Activated T-cell treated with anti-CD3 and anti-CD28 coated beads for 1 hour (primary cell): Measurements from ENCODE around the gene IER3.

Experiments
- DNase-seq: peaks from one replicate; pipeline ENCODE4 v3.0.0-alpha.2; 2020; ENCODE audit warnings: low read depth

The IER3 gene

DNA sequence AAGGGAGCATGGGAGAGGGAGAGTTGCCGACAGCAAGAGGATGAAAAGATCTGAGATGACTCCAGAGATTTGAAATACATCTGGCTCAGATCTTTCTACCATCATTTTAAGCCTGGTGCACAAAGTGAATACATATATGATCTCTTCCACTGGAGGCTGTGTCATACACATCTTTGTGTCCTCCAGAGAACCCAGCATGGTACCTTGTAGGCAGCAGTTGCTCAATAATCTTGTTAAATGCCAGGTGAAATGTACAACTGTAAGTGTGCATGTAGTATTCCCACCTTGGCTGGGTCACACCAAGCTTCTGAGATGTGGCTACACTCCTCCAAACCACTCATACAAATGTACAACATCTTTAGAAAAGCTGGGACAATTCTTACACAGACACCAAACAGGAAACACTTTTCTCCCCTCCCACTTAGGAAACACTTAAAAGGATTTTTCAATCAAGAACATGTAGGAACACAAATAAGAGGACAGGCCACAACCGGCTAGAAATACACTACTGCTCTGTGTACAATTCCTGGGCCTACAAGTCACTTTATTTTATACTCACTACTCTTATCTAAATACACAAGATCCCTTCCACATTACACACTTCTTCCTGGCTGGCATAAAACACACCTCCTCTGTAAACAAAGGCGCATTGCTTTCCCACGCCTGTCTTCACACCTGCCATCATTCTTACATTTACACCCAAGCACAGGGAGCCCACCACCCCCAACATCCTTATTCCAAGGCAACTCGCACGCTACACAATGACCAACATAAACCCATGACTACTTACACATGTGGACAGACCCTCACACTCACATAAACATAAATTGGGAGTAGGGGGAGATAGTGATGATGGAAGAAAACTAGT, 3.8 kb upstream of the IER3 start:
- DNase-seq: no peak

DNA sequence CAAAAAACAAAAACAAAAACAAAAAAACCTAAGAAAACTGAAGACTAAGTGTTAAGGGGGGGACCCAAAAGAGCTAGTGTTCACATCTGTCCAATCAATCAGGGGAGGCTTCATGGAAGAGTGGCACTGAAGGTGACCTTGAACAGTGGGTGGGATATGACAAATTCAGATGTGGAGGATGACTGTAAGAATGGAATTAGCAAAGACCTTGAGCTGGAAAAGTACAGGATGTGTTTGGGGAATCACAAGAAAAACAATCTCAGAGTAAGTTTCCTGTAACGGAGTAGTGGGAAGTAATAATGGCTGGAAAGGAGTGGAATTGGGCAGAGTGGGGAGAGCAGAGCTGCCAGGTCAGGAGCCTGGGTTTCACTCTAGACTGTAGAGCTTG, 2.9 kb upstream of the IER3 start:
- no peak for DNase-seq

DNA sequence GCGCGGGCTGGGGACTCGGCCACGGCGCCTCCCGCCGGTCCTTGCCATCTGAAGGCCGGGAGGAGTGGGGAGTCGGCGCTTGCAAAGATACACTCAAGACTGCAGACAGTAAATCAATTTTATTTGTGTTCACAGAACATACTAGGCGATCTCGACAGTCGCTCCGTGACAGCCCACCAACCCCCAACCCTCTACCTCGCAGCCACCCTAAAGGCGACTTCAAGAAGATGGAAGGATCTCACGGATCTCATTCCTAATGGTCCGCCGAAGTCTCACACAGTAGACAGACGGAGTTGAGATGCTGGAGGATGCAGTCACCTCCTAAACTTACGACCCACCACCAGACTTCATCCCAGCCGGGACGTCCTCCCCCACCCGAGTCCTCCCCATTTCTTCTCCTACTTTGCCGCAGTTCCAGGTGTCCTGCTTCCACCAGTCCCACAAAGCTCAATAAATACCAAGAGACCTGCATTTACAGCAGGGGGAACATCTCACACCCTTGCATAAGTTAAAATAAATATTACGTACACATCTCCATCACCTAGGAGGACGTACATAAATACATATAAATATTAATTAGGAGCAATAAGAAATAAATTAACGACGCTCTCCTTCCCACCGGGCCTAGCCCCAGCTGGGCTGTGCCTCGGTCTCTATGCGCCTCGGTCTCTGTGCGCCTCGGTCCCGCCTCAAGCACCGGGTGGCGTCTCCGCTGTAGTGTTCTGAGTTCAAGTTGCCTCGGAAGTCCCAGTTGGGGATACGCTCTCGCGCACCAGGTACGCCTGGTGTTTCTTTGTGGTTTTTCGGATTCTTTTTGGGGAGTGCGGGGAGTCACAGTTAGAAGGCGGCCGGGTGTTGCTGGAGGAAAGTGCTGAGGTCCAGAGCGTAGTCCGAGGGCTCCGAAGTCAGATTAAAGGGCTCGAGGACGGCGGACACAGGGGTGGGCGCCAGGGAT, 971 bp downstream of the IER3 start:
- no peak for DNase-seq

DNA sequence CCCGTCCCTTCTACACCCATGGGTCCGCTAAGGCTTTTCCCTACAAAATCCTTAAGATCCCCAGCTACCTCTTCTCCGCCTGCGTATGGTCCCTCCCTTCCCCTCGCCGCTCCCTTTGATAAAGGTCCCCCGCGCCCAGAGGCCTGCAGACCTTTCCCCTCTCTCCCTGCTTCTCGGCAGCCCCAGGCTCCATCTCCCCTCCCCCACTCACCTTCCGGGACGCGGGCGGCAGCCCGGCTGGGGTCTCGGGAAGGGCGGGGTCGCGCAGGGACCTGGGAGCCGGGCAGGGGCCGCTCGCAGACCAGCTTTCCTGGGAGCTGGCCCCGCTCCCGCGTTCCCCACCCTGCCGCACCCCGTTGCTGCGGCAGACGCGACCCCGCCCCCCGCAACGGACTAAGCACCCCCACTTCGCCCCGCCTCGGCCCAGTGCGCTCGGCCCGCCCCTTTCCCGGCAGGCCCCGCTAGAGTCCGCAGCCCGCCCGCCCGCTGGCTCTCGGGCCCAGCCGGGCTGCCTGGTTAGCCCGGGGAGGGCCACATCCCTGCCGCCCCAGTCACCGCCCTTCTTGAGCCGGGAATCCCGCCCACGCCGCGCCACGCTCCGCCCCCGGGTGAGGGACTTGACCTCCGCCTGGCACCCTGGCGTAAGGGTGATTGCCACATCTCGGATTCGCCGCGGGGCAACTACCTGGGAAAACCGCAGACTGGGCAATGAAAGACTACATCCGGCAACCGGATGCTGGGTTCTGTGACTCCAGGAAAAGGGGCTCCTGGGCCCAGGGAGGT, 1.8 kb downstream of the IER3 start, which contains the start of gene FLOT1:
FLOT1 (minus strand) TSS at position 372 of the 783 bp plus-strand sequence. CDS start 498 bp downstream, outside the sequence.
- peak; percentile 68 for DNase-seq

DNA sequence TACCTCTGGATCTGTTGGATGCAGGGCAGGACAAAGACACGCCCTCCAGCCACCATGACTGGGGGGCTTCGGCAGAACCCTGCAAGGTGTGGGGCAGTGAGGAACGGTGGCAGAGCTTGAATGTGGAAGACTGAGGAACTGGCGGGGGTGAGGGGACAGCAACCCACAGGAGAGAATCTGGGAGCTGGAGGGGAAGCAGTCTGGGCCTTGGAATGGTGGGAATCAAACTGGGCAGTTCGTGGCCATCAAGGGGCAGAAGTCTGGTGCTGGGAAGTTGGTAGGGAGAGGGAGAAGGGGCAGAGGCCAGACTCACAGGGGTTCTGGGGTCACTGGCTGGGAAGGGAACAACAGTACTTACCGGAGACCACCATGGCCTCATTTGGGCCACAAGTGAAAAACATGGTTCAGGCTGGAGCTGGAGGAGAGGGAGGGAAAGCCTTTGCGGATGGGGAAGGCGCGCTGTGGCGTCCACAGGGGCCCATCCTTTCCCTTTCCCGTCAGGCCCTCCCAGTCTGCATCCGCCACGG, 2.5 kb downstream of the IER3 start:
- no peak for DNase-seq

DNA sequence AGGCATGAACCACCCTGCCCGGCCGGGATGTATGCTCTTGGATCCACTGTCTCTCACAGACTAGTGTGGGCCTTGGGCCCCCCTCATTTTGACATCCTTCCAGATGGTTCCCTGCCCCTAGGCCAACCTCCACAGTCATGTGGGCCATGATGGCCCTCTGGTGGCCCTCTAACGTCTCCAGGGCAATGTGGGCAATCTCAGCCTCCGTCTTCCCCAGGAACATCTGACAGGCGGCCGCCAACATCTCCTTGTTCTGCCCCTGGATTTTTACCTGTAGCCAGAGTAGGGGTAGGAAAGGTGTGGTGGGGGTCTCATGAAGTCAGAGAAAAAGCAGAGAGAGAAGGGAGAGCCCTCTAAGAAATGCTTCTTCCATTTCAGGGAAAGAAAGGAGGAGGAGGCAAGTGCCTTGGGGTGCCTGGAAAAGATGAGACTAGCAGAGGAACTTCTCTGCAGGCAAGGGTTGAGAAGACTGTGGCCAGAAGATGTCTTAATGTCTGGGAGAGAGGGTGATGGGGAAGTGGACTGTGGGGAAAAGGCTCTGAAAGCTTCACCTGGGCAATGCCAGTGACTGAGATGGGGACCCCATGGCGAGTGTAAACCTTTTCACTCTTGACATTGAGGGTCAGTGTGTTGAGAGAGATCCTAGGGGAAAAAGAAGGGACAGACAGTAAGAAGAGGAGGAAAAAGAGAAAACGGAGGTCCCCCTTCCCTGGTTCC, 3.1 kb downstream of the IER3 start:
- DNase-seq: no peak

DNA sequence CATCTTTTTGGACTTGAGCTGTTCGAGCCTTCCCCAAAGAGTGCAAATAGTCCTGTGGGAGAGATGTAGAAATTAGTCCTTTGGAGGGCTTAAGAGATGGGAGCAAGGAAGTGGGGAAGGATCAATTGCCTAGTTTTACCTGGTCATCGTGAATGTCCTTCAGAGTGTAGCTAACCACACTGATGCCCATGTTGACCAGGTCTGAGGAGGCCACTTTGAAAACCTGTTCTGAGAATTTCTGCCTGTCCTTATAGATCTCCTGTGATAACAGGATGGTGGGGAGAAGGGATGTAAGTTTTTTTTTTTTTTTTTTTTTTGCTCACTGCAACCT, 3.8 kb downstream of the IER3 start:
- DNase-seq: no peak

DNA sequence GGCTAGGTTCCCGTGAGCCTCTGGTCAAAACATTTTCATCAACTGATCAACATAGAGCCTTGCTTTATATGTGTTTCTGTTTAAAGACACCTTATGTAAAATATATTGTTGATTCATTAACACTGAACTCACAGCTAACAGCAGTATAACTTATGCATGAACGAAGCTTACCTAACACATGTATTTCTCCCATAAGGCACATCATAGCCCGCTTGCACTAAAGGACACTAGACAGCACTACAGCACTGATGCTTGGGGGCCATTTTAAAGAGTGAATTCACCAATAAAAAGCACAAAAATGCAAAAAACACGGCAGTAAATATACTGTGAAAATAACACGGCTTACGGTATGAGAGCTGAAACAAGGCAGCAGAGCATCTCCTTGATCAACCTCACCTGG, 5.8 kb downstream of the IER3 start:
- no peak for DNase-seq

DNA sequence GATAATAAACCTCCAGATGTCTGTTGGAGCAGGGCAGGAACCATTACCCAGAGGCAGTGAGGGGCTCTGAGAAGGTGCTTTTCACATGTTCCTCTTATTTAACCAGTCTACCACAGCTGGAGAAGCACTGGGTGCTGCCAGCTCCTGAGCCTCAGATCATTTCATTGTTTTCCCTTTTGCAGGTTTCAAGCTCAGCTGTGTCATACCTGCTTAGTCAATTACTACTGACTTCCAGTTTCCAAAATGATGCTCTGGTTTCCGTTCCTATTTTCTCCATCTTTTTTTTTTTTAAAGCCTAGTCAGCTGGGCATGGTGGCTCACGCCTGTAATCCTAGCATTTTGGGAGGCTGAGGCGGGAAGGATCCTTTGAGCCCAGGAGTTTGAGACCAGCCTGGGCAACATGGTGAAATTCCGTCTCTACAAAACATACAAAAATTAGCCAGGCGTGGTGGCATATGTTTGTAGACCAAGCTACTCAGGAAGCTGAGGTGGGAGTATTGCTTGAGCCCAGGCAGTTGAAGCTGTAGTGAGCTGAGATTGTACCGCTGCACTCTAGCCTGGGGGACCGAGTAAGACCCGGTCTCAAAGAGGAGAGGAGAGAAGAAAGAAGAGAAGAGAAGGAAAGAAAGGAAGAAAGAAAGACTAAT, 8.6 kb downstream of the IER3 start:
- DNase-seq: no peak

DNA sequence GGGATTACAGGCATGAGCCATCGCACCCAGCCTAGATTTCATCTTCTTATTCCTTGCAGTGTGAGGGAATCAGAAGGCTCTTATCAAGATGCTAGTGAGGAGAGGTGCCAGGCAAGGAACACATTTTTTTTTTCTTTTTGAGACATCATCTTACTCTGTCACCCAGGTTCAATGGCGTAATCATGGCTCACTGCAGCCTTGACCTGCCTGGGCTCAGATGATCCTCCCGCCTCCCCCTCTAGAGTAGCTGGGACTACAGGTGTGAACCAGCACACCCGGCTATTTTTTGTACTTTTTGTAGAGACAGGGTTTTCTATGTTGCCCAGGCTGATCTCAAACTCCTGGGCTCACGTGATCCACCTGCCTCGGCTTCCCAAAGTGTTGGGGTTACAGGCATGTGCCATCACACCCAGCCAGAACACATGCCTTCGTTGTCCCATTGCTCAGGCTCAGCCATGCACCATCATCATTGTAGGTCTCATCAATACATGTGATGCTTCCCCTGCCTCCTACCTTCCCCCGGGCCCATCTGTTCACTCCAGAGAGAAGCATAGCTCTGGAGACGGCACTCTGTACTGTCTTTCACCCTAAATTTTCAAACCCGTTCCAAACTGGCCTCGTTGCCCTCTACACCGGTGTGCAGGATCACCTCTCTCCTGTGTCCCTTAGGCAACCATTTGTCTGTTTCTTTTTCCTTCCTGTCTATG, 12.0 kb downstream of the IER3 start:
- no peak for DNase-seq

DNA sequence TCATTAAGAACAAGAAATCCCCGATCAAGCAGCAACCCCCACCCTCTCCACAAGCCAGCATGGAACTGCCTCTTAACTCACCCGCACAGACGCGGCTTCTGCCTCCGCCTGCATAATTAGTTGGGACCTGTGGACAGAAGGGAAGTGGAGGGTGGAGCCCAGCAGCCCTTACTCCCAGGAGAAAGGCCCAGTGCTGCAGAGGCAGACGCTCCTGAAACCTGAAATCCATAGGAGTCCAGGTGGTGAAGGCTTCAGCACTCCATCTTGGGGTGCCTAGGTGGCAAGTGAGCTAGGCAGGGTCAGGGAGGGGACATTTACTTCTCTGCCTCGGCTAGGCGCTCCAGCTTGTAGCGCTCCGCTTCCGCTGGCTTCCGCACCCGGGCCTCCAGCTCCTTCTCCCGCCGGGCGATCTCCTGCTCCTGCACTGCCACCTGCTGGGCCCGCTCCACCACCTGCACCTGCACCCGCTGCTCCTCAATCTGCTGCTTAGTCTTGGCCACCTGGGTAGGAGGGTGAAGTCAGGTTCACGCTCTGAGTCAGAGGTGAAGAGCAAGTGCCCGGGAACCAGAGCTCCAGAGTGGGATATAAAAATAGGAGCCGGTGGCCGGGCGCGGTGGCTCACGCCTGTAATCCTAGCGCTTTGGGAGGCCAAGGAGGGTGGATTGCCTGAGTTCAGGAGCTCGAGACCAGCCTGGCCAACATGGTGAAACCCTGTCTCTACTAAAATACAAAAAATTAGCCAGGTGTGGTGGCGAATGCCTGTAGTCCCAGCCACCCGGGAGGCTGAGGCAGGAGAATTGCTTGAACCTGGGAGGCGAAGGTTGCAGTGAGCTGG, 13.5 kb downstream of the IER3 start:
- DNase-seq: peak; percentile 71

DNA sequence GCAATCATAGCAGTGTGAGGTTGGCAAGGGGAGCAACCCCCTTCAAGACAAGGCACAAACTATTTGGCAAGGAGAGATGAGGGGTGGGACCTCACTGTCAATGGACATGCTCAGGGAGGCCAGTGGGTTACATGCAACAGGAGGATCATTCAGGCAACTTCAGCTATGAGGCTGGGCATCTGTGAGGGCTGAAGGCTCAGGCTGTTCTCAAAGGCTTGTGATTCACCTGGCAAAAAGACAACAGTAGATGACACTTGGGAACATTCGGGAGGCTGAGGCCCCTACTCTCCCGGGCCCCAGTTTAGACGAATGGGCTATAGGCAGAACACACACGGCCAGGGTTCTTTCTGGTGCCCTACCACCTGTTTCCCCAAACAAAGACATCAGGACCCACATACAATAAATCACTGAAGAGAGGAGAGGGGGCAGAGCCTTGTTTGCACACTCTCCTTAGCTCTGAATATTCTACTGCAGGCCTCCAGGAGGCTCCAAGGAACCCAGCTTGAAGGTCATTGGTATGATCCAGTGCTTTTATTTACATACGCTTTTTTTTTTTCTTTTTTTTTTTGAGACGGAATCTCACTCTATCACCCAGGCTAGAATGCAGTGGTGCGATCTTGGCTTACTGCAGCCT, 16.3 kb downstream of the IER3 start:
- DNase-seq: no peak

DNA sequence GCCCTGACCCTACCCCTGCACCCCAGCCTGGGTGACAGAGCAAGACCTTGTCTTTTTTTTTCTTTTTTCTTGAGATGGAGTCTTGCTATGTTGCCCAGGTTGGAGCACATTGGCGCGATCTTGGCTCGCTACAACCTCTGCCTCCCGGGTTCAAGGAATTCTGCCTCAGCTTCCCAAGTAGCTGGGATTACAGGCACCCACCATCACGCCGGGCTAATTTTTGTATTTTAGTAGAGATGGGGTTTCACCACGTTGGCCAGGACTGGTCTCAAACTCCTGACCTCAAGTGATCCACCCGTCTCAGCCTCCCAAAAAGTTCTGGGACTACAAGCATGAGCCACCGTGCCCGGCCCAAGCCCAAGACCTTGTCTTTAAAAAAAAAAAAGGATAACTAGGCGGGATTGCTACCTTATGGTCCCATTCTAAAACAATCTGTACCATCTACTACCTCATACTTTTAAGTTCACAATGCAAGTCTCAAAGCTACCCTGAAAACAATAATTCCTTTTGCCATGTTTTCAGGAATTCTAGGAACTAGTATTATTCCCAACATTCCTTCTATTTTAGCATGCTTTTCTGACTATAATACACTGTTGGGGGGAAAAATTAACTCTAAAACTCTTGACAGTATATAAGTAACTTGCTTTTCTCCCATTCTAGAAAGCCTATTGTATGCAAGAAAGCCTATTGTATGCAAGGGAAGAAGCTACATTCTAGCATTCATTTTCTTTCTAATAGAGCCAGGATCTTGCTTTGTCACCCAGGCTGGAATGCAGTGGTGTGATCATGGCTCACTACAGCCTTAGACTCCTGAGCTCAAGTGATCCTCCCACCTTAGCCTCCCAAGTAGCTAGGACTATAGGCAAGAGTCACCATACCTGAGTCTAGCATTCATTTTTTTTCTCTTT, 17.6 kb downstream of the IER3 start:
- no peak for DNase-seq

DNA sequence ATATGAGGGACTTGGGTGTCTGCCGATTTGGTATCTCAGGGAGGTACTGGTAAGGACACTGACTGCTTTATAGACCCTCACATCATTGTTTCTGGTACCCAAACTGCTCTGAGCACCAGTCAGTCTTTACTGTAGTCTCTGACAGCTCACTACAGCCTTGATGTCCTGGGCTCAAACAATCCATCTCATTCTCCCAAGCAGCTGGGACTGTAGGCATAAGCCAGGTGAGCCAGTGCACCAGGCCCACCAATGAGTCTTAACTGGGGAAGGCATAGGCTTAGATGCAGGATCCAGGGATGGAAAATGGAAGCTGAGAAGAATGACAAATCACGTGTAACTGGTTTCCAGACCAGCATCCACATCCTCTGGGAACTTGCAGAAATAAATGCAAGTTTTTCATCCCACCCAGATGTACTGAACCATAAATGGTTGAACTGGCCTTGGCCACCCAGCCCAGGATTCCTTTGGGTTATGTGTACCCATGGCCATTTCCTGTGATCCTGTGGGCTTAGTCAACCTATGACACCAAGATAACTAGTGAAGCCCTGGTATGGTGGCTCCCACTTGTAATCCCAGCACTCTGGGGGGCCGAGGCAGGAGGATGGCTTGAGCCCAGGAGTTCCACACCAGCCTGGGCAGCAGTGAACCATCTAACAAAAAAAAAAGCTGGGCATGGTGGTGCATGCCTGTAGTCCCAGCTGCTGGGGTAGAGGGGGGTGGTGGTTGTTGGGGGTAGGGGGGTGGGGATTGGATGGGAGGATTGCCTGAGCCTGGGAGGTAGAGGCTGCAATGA, 18.4 kb downstream of the IER3 start:
- no peak for DNase-seq

DNA sequence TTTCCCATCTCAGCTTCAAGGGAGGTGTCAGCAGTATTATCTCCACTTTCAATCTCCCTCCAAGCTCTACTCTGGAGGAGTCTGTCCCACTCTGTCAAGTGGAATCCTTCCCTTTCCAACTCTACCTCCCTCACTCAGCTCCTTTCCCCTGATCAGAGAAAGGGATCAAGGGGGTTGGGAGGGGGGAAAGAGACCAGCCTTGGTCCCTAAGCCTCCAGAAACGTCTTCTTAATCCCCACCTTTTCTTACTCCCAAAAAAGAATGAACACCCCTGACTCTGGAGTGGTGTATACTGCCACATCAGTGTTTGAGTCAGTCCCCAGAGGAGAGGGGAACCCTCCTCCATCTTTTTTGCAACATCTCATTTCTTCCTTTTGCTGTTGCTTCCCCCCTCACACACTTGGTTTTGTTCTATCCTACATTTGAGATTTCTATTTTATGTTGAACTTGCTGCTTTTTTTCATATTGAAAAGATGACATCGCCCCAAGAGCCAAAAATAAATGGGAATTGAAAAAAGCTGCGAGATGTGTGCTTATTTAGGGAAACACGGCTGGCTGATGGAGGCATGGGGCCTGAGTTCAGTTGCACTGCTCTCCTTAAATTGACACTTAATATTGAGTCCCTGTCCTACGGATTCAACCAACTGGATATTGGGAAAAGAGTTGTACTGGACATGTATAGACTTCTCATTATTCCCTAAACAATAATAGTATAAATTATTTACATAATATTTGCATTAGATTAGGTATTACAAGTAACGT, 19.3 kb downstream of the IER3 start:
- no peak for DNase-seq
